Measurements from ENCODE around the gene TTC9.

TTC9 gene

GRCh38 chr14:70652871-70653270 lies 11.2 kb downstream of the TTC9 start:
- no peak for TF ChIP-seq JUND (IDR thresholded peaks at IDR 0.05; ENCODE audit: low read depth)
- in situ Hi-C loops (cut with HindIII; ENCODE audit: low pct_unique_long_range_greater_than_20kb, low sequenced_read_pairs): no loop called here
- no peak for DNase-seq (ENCODE audit: low read depth in 1 of 2, low spot score in 1 of 2)

GRCh38 chr14:70653662-70654061 lies 11.9 kb downstream of the TTC9 start:
- TF ChIP-seq JUND (IDR thresholded peaks at IDR 0.05; ENCODE audit: low read depth): no peak
- no peak for DNase-seq (ENCODE audit: low read depth in 1 of 2, low spot score in 1 of 2)
- in situ Hi-C loops (cut with HindIII; ENCODE audit: low pct_unique_long_range_greater_than_20kb, low sequenced_read_pairs): no loop called here

- DNase-seq (ENCODE audit: low read depth in 1 of 2, low spot score in 1 of 2): peak in 1 of 2 experiments; percentile 23
- in situ Hi-C loops (cut with HindIII; ENCODE audit: low pct_unique_long_range_greater_than_20kb, low sequenced_read_pairs): no loop called here
- TF ChIP-seq JUND (IDR thresholded peaks at IDR 0.05; ENCODE audit: low read depth): no peak
These were observed 12.9 kb downstream of the TTC9 start for GRCh38 chr14:70654632-70655031.

- in situ Hi-C loops (cut with HindIII; ENCODE audit: low pct_unique_long_range_greater_than_20kb, low sequenced_read_pairs): no loop called here
- no peak for TF ChIP-seq JUND (IDR thresholded peaks at IDR 0.05; ENCODE audit: low read depth)
- no peak for DNase-seq (ENCODE audit: low read depth in 1 of 2, low spot score in 1 of 2)
These were observed 13.6 kb downstream of the TTC9 start for GRCh38 chr14:70655110-70655826.

GRCh38 chr14:70658899-70659298 lies 17.2 kb downstream of the TTC9 start:
- no peak for TF ChIP-seq JUND (IDR thresholded peaks at IDR 0.05; ENCODE audit: low read depth)
- in situ Hi-C loops (cut with HindIII; ENCODE audit: low pct_unique_long_range_greater_than_20kb, low sequenced_read_pairs): no loop called here
- DNase-seq (ENCODE audit: low read depth in 1 of 2, low spot score in 1 of 2): no peak

GRCh38 chr14:70660967-70661893 lies 19.5 kb downstream of the TTC9 start:
- no peak for TF ChIP-seq JUND (IDR thresholded peaks at IDR 0.05; ENCODE audit: low read depth)
- peak in 1 of 2 experiments; percentile 26 for DNase-seq (ENCODE audit: low read depth in 1 of 2, low spot score in 1 of 2)
- in situ Hi-C loops (cut with HindIII; ENCODE audit: low pct_unique_long_range_greater_than_20kb, low sequenced_read_pairs): no loop called here

- in situ Hi-C loops (cut with HindIII; ENCODE audit: low pct_unique_long_range_greater_than_20kb, low sequenced_read_pairs): no loop called here
- TF ChIP-seq JUND (IDR thresholded peaks at IDR 0.05; ENCODE audit: low read depth): no peak
- peak in 1 of 2 experiments; percentile 24 for DNase-seq (ENCODE audit: low read depth in 1 of 2, low spot score in 1 of 2)
These were observed 20.4 kb downstream of the TTC9 start for GRCh38 chr14:70662080-70662479.

- peak in 1 of 2 experiments; percentile 69 for DNase-seq (ENCODE audit: low read depth in 1 of 2, low spot score in 1 of 2)
- in situ Hi-C loops (cut with HindIII; ENCODE audit: low pct_unique_long_range_greater_than_20kb, low sequenced_read_pairs): no loop called here
- TF ChIP-seq JUND (IDR thresholded peaks at IDR 0.05; ENCODE audit: low read depth): no peak
These were observed 21.1 kb downstream of the TTC9 start for GRCh38 chr14:70662816-70663215.

GRCh38 chr14:70663707-70664179 lies 22.0 kb downstream of the TTC9 start:
- no peak for TF ChIP-seq JUND (IDR thresholded peaks at IDR 0.05; ENCODE audit: low read depth)
- in situ Hi-C loops (cut with HindIII; ENCODE audit: low pct_unique_long_range_greater_than_20kb, low sequenced_read_pairs): no loop called here
- peak in 1 of 2 experiments; percentile 32 for DNase-seq (ENCODE audit: low read depth in 1 of 2, low spot score in 1 of 2)

- no peak for TF ChIP-seq JUND (IDR thresholded peaks at IDR 0.05; ENCODE audit: low read depth)
- in situ Hi-C loops (cut with HindIII; ENCODE audit: low pct_unique_long_range_greater_than_20kb, low sequenced_read_pairs): no loop called here
- peak in 1 of 2 experiments; percentile 84 for DNase-seq (ENCODE audit: low read depth in 1 of 2, low spot score in 1 of 2)
These were observed 23.2 kb downstream of the TTC9 start for GRCh38 chr14:70664698-70665447.

GRCh38 chr14:70665448-70666360 lies 24.0 kb downstream of the TTC9 start:
- peak; percentile 74 for TF ChIP-seq JUND (IDR thresholded peaks at IDR 0.05; ENCODE audit: low read depth)
- peak; percentile 61 to 99 for DNase-seq (ENCODE audit: low read depth in 1 of 2, low spot score in 1 of 2)
- in situ Hi-C loops (cut with HindIII; ENCODE audit: low pct_unique_long_range_greater_than_20kb, low sequenced_read_pairs): no loop called here
